ENCODE measurements around the gene FLG.
"Not testable (repeated sequence)": the region's sequence is repeated elsewhere in the genome, so short reads cannot be mapped to it uniquely, and the experiment has no call there.

FLG gene

GRCh38 chr1:152325111-152325510 is at the start of gene FLG:
Gene FLG, minus strand, starts transcription at chr1:152325239. Its CDS starts 9,783 bp downstream, at chr1:152315456.
- no peak for DNase-seq

GRCh38 chr1:152374451-152374850 is 49.4 kb upstream of the FLG start:
- no peak for DNase-seq

DNA sequence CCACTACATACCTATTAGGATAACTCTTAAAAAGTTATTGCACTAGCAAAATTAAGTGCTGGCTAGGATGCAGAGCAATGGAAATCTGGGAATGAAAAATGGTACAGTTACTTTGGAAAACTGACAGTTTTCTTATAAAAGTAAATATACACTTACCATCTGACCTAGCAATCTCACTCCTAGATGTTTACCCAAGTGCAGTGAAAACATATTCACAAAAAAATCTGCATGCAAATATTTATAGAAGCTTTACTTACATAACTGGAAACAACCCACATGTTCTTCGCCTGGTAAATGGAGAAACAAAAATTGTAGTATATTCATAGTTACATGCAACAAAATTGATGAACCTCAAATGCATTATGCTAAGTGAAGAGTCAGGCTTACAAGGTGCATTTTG is 47.6 kb upstream of the FLG start:
- DNase-seq, result no peak

DNA sequence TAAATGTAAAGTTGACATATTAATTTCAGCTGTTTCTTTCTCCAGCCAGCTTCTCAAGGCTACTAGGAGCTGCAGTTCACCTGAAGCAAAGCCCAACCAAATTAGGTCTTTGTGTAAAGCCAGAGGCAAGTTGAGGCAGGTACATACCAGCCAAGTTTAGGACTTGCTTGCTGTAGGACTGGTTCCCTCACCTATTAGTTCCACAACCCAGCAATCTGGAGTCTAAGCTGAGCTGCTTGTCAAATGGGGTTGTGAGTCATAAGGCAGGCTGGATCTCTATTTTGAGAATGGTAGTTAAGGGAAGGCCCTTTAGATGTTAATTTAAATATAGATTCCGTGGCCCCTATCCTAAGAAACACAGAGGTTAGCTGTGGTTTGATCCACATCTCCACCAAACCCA is 42.4 kb upstream of the FLG start:
- DNase-seq, result no peak

DNA sequence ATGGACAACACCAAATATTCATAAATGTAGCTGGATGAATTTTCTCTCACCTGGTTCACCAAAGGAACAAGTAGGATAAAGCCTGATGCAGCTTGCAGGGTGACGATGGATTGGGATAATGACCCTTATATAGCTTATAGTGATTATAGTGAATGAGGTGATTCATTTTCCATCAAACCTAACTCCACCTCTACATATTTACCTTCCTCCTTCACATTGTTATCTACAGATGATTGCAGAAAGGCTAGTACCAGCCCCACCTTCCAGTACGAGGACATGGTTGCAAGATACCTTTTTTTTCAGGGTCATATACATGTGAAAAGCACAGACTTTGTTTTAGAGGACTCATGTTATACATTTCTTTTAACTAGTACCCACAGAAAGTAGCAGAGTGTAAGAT is 34.9 kb upstream of the FLG start, which contains the start of gene FLG2:
TSS of gene FLG2 (minus strand) at position 101 of the 400 bp plus-strand sequence. CDS start 1,122 bp downstream, outside the sequence.
- DNase-seq, result no peak

- no peak for DNase-seq
Measured at GRCh38 chr1:152356736-152357135, 31.7 kb upstream of the FLG start.

GRCh38 chr1:152349611-152350010 is 24.6 kb upstream of the FLG start:
- DNase-seq, result no peak

GRCh38 chr1:152348447-152348846 is 23.4 kb upstream of the FLG start:
- peak in 1 of 2 experiments; percentile 3 for DNase-seq

GRCh38 chr1:152347116-152347728 is 22.2 kb upstream of the FLG start:
- peak; percentile 23 to 39 for DNase-seq

GRCh38 chr1:152344438-152344837 is 19.4 kb upstream of the FLG start:
- DNase-seq, result no peak

DNA sequence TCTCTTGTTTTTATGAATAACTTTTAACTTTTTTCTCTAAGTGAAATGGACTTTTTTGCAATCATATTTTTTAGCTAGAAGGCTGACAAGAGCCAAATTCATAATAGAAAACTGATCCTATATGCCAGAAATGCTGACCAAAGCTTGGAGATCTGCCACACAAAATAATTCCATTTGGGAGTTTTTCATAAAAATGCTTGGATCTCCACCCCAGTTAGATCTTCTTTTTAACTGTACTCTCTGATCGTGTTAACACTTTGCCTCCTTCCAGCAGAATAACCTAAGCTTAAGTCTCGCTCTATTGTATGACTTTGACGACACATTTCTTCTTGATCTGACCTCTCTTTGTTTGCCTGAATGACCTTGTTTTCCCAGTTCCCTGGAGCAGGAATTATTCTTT is 18.0 kb upstream of the FLG start:
- DNase-seq, result no peak

GRCh38 chr1:152335399-152335798 is 10.4 kb upstream of the FLG start:
- DNase-seq, result no peak

GRCh38 chr1:152328801-152329391 is 3.9 kb upstream of the FLG start:
- DNase-seq, result no peak

- DNase-seq, result no peak
Measured at GRCh38 chr1:152313970-152314369, 11.1 kb downstream of the FLG start.

DNA sequence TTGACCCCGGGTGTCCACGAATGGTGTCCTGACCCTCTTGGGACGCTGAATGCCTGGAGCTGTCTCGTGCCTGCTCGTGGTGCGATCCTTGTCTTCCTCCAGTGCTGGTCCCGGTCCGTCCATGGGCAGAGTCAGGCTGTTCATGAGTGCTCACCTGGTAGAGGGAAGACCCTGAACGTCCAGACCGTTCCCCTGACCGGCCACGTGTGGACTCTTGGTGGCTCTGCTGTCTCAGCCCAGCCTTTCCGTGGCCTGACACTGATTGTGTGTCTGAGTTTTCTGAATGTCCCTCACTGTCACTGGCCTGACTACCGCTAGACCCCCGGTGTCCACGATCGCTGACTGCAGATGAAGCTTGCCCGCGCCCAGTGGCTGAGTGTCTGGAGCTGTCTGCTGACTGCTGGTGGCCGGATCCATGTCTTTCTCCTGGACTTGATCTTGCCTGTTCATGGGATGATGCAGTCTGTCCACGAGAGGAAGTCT is 11.7 kb downstream of the FLG start:
- DNase-seq, result no peak

GRCh38 chr1:152312169-152312568 is 12.9 kb downstream of the FLG start:
- not testable (repeated sequence) for DNase-seq

DNA sequence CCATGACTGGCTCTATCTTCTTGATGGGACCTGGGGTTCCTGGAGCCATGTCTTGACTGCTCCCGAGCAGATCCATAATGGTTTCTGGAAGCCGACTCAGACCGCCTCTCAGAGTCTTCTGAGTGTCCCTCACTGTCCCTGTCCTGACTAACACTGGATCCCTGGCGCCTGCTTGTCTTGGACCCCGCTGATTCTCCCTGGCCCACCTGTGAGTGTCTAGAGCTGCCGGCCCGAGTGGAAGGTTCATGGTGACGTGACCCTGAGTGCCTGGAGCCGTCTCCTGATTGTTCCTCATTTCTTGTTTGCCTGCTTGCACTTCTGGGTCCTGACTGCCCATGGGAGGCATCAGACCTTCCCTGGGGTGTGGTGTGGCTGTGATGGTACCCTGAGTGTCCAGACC is 15.1 kb downstream of the FLG start:
- no peak for DNase-seq

- DNase-seq, result not testable (repeated sequence)
Measured at GRCh38 chr1:152309320-152309901, 15.6 kb downstream of the FLG start.

DNA sequence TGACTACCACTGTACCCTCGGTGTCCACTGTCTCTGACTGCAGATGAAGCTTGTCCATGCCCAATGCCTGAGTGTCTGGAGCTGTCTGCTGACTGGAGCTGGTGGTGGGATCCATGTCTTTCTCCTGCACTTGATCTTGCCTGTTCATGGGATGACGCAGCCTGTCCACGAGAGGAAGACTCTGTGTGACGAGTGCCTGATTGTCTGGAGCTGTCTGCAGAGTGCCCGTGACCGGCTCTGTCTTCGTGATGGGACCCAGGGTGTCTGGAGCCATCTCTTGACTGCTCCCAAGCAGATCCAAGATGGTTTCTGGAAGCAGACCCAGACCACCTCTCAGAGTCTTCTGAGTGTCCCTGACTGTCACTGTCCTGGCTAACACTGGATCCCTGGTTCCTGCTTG is 16.3 kb downstream of the FLG start:
- not testable (repeated sequence) for DNase-seq

DNA sequence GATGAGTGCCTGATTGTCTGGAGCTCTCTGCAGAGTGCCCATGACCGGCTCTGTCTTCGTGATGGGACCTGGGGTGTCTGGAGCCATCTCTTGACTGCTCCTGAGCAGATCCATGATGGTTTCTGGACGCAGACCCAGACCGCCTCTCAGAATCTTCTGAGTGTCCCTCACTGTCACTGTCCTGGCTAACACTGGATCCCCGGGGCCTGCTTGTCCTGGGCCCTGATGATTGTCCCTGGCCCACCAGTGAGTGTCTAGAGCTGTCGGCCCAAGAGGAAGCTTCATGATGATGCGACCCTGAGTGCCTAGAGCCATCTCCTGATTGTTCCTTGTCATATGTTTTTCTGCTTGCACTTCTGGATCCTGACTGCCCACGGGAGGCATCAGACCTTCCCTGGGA is 17.1 kb downstream of the FLG start:
- DNase-seq, result not testable (repeated sequence)

- not testable (repeated sequence) for DNase-seq
Measured at GRCh38 chr1:152306123-152306522, 18.9 kb downstream of the FLG start.

GRCh38 chr1:152304773-152305172 is 20.3 kb downstream of the FLG start:
- DNase-seq, result not testable (repeated sequence)

GRCh38 chr1:152303139-152303872 is 21.7 kb downstream of the FLG start:
- DNase-seq, result not testable (repeated sequence)

All from AML-193 (cell line).